Gastrocnemius medialis (tissue), 4 donors: ENCODE results near the gene ZNF423.

ENCODE experiments used
- POLR2A ChIP-seq, 2 donors: fragments of 450-650 bp; IDR thresholded peaks; one replicate each; pipeline ENCODE4 v1.6.1; 2017; ENCODE audit warnings: antibody characterized with exemption in 2 of 2, mild to moderate bottlenecking in 2 of 2, moderate library complexity in 2 of 2
- TF ChIP-seq, protein P1 (sequence below), 5 experiments: fragments of 450-650 bp in 3 of 5; fragments of 200-600 bp in 2 of 5; sonication (generic) in 2 of 5; IDR thresholded peaks in 4 of 5; conservative IDR thresholded peaks in 1 of 5; 1 replicate in 4 of 5; 2 replicates in 1 of 5; pipeline ENCODE4 v1.5.1; 2016 to 2019; ENCODE audit warnings: antibody characterized with exemption in 5 of 5, mild to moderate bottlenecking in 3 of 5, moderate library complexity in 3 of 5

DNA sequence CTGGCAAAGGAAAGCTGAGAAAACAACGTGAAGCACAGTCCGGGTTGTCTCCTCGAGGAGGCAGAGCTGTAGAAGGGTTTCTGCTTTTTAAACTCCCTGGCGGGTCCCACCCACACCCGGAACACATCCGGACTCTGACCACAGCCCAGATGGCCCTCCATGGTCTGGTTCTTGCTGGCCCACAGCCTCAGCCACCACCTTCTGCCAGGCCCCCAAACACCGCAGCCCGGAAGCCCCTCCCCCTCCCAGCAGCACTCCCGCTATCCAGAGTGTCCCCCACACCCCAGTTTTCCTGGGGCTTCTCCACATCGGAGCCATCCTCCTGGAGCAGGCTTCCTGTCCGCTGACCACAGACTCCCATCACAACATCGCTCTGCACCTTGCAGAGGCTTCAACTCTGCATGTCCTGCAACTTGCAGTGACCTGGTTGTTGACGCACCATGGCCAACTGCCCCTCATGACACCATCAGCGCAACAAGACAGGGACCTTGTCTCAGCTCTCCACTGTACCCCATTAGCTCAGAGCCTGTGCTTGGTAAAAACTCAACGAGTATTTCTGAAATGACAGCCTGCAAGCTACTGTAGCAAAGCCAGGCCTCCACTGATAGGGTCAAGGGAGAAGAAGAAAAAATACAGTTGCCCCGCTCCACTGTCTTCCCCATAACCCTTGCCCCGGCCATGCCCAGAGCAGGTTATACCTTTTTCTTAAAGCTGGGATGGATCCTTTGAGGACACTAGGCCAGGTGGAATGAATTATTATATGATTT is 352.5 kb downstream of the ZNF423 start:
- TF ChIP-seq, protein P1, sequence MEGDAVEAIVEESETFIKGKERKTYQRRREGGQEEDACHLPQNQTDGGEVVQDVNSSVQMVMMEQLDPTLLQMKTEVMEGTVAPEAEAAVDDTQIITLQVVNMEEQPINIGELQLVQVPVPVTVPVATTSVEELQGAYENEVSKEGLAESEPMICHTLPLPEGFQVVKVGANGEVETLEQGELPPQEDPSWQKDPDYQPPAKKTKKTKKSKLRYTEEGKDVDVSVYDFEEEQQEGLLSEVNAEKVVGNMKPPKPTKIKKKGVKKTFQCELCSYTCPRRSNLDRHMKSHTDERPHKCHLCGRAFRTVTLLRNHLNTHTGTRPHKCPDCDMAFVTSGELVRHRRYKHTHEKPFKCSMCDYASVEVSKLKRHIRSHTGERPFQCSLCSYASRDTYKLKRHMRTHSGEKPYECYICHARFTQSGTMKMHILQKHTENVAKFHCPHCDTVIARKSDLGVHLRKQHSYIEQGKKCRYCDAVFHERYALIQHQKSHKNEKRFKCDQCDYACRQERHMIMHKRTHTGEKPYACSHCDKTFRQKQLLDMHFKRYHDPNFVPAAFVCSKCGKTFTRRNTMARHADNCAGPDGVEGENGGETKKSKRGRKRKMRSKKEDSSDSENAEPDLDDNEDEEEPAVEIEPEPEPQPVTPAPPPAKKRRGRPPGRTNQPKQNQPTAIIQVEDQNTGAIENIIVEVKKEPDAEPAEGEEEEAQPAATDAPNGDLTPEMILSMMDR (IDR thresholded peaks at IDR 0.05 in 4 of 5, conservative IDR thresholded peaks at IDR 0.05 in 1 of 5) = no peak
- no peak for TF ChIP-seq POLR2A (IDR thresholded peaks at IDR 0.05)
